Fibroblast of lung (primary cell): ENCODE measurements around the gene RAB11FIP5. TPM values are rescaled to one million over a fixed set of nuclear protein-coding genes. Genes with fewer than 3 reads are reported as not detected.
A peak's percentile ranks its signal among the peaks of the same experiment; 100 is the strongest.

ENCODE experiments used
- DNase-seq, 2 donors: peaks; one replicate each; pipeline versions ENCODE4 v3.0.0 to v3.0.0-alpha.2; 2010; ENCODE audit warnings: low read depth in 2 of 2
- H2AFZ ChIP-seq: 2 replicates; pipeline ENCODE4 v1.5.1; 2012; ENCODE audit warnings: low read length, control low read depth, inconsistent platforms
- H3K27ac ChIP-seq: 2 replicates; pipeline ENCODE4 v1.5.1; 2011; ENCODE audit warnings: low read length, control low read depth; ENCODE audit not compliant: insufficient read depth
- H3K27me3 ChIP-seq: 2 replicates; pipeline ENCODE4 v1.5.1; 2011; ENCODE audit warnings: mild to moderate bottlenecking, low read length; ENCODE audit not compliant: control insufficient read depth, insufficient read depth
- H3K36me3 ChIP-seq: 2 replicates; pipeline ENCODE4 v1.5.1; 2011; ENCODE audit warnings: low read length; ENCODE audit not compliant: control insufficient read depth, insufficient read depth
- H3K4me1 ChIP-seq: 2 replicates; pipeline ENCODE4 v1.5.1; 2011; ENCODE audit warnings: low read length; ENCODE audit not compliant: control insufficient read depth, insufficient read depth; ENCODE audit errors: extremely low read depth
- H3K4me2 ChIP-seq: 2 replicates; pipeline ENCODE4 v1.5.1; 2011; ENCODE audit warnings: low read length, control low read depth; ENCODE audit not compliant: insufficient read depth; ENCODE audit errors: extremely low read depth
- H3K4me3 ChIP-seq, 4 experiments: fragments of 200-600 bp in 1 of 4; sonication (generic) in 1 of 4; replicated peaks in 1 of 4; 2 replicates each; pipeline ENCODE4 v1.5.1; 2011 to 2016; ENCODE audit warnings: low read length in 4 of 4, low read depth in 3 of 4, mild to moderate bottlenecking in 3 of 4, control low read depth in 2 of 4, inconsistent platforms in 1 of 4, mixed read lengths in 1 of 4; ENCODE audit not compliant: insufficient read depth in 1 of 4; ENCODE audit errors: control extremely low read depth in 1 of 4
- H3K79me2 ChIP-seq: 2 replicates; pipeline ENCODE4 v1.5.1; 2012; ENCODE audit warnings: mild to moderate bottlenecking, low read length, inconsistent platforms; ENCODE audit not compliant: control insufficient read depth, insufficient read depth
- H3K9ac ChIP-seq: 2 replicates; pipeline ENCODE4 v1.5.1; 2011; ENCODE audit warnings: mild to moderate bottlenecking, low read length, control low read depth; ENCODE audit not compliant: insufficient read depth
- H3K9me3 ChIP-seq: 2 replicates; pipeline ENCODE4 v1.5.1; 2012; ENCODE audit warnings: low read depth, low read length; ENCODE audit not compliant: control insufficient read depth, insufficient read depth
- H4K20me1 ChIP-seq: 2 replicates; pipeline ENCODE4 v1.5.1; 2011; ENCODE audit warnings: low read length; ENCODE audit not compliant: control insufficient read depth, insufficient read depth; ENCODE audit errors: extremely low read depth
- EZH2 ChIP-seq: IDR thresholded peaks from 2 replicates; pipeline ENCODE4 v1.5.1; 2012; ENCODE audit warnings: low read length, control low read depth, mild to moderate bottlenecking; ENCODE audit errors: missing control alignments
- polyA plus RNA-seq, 2 donors: library from polyadenylated mRNA; depleted of rRNA in 1 of 2; stranded (reverse) in 1 of 2; unstranded in 1 of 2; fragments of >200 nt; gene quantifications; 2 replicates each; pipeline ENCODE4 v1.2.1, GENCODE V29; 2011 to 2012; ENCODE audit warnings: missing spikeins in 1 of 2
- total RNA-seq: library from RNA; depleted of rRNA; stranded (reverse); fragments of >200 nt; gene quantifications from 2 replicates; pipeline ENCODE4 v1.2.1, GENCODE V29; 2014
- TF ChIP-seq, protein P1 (sequence below), 2 donors: IDR thresholded peaks in 1 of 2; conservative IDR thresholded peaks in 1 of 2; 1 replicate in 1 of 2; 2 replicates in 1 of 2; pipeline ENCODE4 v1.5.1; 2011 to 2012; ENCODE audit warnings: low read length in 2 of 2, control low read depth in 1 of 2, inconsistent platforms in 1 of 2, low read depth in 1 of 2, mild to moderate bottlenecking in 1 of 2

Gene RAB11FIP5
- total and polyA plus RNA-seq, 2 donors (not counting 1 experiment from before 2014, with no cell fraction given) = 27.7 to 35.0 TPM

DNA sequence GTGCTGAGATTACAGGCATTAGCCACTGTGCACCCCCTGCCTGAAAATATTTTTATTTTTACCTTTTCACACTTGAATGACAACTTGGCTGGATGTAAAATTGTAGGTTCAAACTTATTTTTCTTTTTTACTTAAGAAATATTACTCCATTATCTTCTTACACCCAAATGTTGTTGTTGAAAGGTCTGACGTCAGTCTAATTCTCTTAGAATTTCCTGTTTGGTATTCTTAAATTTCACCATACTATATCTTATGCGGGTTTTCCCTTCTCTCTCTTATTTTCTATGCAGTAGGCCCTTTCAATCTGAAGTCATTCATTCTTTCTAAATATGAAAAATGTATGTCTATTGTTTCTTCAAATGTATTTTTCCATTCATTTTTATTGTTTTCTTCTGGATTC lies 29.1 kb upstream of the RAB11FIP5 start:
- Histone ChIP-seq H3K9me3 (no peaks in the 10 kb centered on the region), H3K9ac (no peak overlapping the region), H3K79me2 (no peaks in the 10 kb centered on the region), H3K4me3 (no peak overlapping the region), H3K4me1 (no peaks in the 10 kb centered on the region), H3K36me3 (no peaks in the 10 kb centered on the region), H3K27ac (no peak overlapping the region), H3K27me3 (peaks cover 19% of the 10 kb centered on the region), H3K4me2 (no peak overlapping the region), H2AFZ (no peak overlapping the region), H4K20me1 (no peaks in the 10 kb centered on the region)
- DNase-seq = no peak
- TF ChIP-seq, protein P1, sequence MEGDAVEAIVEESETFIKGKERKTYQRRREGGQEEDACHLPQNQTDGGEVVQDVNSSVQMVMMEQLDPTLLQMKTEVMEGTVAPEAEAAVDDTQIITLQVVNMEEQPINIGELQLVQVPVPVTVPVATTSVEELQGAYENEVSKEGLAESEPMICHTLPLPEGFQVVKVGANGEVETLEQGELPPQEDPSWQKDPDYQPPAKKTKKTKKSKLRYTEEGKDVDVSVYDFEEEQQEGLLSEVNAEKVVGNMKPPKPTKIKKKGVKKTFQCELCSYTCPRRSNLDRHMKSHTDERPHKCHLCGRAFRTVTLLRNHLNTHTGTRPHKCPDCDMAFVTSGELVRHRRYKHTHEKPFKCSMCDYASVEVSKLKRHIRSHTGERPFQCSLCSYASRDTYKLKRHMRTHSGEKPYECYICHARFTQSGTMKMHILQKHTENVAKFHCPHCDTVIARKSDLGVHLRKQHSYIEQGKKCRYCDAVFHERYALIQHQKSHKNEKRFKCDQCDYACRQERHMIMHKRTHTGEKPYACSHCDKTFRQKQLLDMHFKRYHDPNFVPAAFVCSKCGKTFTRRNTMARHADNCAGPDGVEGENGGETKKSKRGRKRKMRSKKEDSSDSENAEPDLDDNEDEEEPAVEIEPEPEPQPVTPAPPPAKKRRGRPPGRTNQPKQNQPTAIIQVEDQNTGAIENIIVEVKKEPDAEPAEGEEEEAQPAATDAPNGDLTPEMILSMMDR (conservative IDR thresholded peaks at IDR 0.05 in 1 of 2, IDR thresholded peaks at IDR 0.05 in 1 of 2; ENCODE audit: low read depth in 1 of 2, low read length in 2 of 2) = no peak
- no peak for TF ChIP-seq EZH2

DNA sequence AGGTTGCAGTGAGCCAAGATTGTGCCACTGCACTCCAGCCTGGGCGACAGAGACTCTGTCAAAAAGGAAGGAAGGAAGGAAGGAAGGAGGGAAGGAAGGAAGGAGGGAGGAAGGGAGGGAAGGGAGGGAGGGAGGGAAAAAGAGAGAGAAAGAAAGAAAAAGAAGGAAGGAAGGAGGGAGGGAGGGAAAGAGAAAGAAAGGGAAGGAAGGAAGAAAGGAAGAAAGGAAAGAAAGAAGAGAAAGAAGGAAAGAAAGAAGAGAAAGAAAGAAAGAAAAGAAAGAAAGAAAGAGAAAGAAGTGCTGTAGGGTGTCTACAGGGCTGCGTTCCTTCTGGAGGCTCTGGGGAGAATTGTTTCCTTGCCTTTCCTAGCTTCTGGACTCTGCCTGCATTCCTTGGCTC lies 22.5 kb upstream of the RAB11FIP5 start:
- H3K27me3 ChIP-seq = peaks cover 3% of the 10 kb centered on the region
- no peak overlapping the region for H3K4me3 ChIP-seq
- no peak for TF ChIP-seq EZH2
- TF ChIP-seq, protein P1 (conservative IDR thresholded peaks at IDR 0.05 in 1 of 2, IDR thresholded peaks at IDR 0.05 in 1 of 2; ENCODE audit: low read depth in 1 of 2, low read length in 2 of 2) = no peak
- no peak overlapping the region for H3K27ac ChIP-seq
- H3K4me1 ChIP-seq = no peaks in the 10 kb centered on the region
- H3K79me2 ChIP-seq = no peaks in the 10 kb centered on the region
- H4K20me1 ChIP-seq = no peaks in the 10 kb centered on the region
- no peaks in the 10 kb centered on the region for H3K9me3 ChIP-seq
- no peak for DNase-seq
- no peak overlapping the region for H2AFZ ChIP-seq
- H3K4me2 ChIP-seq = no peak overlapping the region
- no peaks in the 10 kb centered on the region for H3K36me3 ChIP-seq
- no peak overlapping the region for H3K9ac ChIP-seq

DNA sequence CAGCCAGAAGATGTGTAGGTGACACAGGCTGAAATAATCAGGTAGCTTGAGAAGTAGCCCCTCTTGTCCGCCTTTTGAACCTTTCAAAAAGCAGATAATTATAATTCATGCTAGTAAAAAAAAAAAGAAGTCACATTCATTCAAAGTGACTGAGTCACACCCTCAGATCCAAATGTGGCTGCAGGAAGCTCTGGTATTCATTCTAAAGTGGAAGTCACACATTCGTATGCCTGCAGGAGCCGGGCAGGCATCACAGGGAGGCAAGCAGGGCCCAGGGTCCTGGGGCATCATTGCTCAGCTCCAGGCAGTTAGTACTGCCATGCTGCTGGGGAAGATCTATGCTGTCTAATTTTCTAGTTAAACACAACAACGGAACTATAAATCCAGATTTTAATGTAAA lies 21.7 kb upstream of the RAB11FIP5 start:
- no peak for TF ChIP-seq EZH2
- TF ChIP-seq, protein P1 (conservative IDR thresholded peaks at IDR 0.05 in 1 of 2, IDR thresholded peaks at IDR 0.05 in 1 of 2; ENCODE audit: low read depth in 1 of 2, low read length in 2 of 2) = no peak
- Histone ChIP-seq H3K4me2 (no peak overlapping the region), H3K4me1 (no peaks in the 10 kb centered on the region), H3K9me3 (no peaks in the 10 kb centered on the region), H3K36me3 (no peaks in the 10 kb centered on the region), H3K4me3 (no peak overlapping the region), H4K20me1 (no peaks in the 10 kb centered on the region), H3K27ac (no peak overlapping the region), H3K79me2 (no peaks in the 10 kb centered on the region), H3K27me3 (peaks cover 6% of the 10 kb centered on the region), H3K9ac (no peak overlapping the region), H2AFZ (no peak overlapping the region)
- DNase-seq = peak in 1 of 2 donors; percentile 41
